Measurements from ENCODE around the gene RMC1.

DNA sequence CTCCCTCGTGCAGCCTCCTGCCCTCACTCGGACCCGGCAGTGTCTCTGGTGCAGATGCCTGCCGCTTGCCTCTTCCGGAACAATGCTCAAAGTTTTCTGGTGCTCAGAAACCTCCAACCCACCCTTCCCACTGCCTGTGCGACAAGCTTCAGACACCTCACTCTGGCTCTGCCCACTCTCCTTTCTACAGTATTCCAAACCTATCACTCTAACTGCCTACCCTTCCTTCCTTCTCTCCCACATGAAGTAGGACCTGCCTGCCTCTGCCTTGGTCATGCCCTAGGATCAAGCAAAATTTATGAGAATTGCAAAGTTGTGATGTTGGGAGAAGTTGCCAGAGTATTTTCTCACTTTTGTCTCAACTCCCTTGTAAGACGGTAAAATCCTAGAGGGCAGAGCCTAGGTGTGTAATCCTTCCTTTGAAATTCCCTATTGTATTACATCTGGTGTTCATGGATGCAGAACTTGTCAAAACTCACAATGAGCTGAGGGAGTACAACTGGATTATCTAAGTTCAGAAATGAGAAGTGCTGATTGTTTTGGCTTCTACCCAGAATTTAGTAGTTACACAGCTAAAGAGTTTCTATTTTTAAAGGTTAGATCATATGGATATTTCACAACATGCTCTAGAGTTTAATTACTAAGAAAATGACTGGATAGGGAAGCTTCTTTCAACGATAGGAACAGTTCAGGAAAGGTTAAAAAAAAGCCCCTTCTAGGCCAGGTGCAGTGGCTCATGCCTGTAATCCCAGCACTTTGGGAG is 75.8 kb downstream of the RMC1 start:
- TF ChIP-seq EP300 (IDR thresholded peaks at IDR 0.05; ENCODE audit: borderline replicate concordance) (no peak), YY1 (IDR thresholded peaks at IDR 0.05; ENCODE audit: low read depth) (no peak), EGR1 (IDR thresholded peaks at IDR 0.05) (no peak)
- TF ChIP-seq, protein P1, sequence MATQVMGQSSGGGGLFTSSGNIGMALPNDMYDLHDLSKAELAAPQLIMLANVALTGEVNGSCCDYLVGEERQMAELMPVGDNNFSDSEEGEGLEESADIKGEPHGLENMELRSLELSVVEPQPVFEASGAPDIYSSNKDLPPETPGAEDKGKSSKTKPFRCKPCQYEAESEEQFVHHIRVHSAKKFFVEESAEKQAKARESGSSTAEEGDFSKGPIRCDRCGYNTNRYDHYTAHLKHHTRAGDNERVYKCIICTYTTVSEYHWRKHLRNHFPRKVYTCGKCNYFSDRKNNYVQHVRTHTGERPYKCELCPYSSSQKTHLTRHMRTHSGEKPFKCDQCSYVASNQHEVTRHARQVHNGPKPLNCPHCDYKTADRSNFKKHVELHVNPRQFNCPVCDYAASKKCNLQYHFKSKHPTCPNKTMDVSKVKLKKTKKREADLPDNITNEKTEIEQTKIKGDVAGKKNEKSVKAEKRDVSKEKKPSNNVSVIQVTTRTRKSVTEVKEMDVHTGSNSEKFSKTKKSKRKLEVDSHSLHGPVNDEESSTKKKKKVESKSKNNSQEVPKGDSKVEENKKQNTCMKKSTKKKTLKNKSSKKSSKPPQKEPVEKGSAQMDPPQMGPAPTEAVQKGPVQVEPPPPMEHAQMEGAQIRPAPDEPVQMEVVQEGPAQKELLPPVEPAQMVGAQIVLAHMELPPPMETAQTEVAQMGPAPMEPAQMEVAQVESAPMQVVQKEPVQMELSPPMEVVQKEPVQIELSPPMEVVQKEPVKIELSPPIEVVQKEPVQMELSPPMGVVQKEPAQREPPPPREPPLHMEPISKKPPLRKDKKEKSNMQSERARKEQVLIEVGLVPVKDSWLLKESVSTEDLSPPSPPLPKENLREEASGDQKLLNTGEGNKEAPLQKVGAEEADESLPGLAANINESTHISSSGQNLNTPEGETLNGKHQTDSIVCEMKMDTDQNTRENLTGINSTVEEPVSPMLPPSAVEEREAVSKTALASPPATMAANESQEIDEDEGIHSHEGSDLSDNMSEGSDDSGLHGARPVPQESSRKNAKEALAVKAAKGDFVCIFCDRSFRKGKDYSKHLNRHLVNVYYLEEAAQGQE (IDR thresholded peaks at IDR 0.05; ENCODE audit: low read depth) = no peak
- TF ChIP-seq, protein P2, sequence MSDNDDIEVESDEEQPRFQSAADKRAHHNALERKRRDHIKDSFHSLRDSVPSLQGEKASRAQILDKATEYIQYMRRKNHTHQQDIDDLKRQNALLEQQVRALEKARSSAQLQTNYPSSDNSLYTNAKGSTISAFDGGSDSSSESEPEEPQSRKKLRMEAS (IDR thresholded peaks at IDR 0.05) = no peak
